ENCODE results near the gene DIS3L2.

The DIS3L2 gene

GRCh38 chr2:232268636-232269165 lies 307.2 kb downstream of the DIS3L2 start:
- no peak for DNase-seq (ENCODE audit: low read depth)

- no peak for DNase-seq (ENCODE audit: low read depth)
Observed at GRCh38 chr2:232269867-232270266, 308.4 kb downstream of the DIS3L2 start.

GRCh38 chr2:232273903-232274643 lies 312.6 kb downstream of the DIS3L2 start:
- DNase-seq (ENCODE audit: low read depth), result no peak

DNA sequence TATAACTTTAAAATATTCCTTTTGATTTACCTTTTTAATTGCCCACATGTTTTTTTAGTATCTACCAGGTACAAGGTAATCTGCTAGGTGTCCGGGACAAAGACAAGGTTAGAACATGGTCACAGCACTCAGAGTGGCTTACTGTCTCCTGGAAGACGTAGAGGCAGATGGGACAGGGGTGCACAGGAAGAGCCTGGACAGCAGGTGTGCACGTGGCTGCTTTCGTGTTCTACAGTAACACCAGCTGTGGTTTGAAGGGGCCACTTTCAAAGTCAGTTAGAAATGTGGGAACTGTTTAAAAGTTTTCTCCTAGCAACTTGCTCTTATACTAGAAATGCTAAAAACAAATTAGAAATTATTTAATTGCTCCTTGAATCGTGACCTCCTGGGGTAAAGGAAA lies 314.2 kb downstream of the DIS3L2 start:
- no peak for DNase-seq (ENCODE audit: low read depth)

GRCh38 chr2:232276084-232276732 lies 314.7 kb downstream of the DIS3L2 start:
- DNase-seq (ENCODE audit: low read depth), result no peak

DNA sequence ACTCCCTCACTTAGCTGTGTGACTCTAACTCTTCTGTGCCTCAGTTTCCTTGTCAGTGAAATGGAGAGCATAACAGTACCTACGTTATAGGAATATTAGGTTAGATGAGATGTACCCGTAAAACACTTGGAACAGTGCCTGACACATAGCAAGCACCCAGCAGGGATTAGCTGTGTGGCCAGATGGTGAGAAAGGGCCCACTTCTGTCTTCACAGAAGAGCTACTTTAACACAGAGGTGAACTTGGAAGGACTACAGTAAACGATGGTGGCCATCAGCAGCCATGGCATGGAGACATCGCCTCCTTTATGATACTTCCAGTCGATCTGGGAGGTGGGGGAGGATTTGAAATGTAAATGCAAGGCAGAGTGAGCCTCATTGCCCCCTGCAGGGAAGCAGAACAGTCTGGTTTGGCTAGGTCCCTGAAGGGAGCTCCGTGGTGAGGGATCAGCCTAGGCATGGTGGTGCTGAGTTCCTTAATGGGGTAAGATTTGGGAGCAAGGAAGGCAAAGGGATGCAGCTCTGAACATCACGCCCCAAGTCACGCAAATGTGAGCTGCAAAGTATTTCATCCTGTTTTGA lies 315.3 kb downstream of the DIS3L2 start:
- DNase-seq (ENCODE audit: low read depth), result no peak

DNA sequence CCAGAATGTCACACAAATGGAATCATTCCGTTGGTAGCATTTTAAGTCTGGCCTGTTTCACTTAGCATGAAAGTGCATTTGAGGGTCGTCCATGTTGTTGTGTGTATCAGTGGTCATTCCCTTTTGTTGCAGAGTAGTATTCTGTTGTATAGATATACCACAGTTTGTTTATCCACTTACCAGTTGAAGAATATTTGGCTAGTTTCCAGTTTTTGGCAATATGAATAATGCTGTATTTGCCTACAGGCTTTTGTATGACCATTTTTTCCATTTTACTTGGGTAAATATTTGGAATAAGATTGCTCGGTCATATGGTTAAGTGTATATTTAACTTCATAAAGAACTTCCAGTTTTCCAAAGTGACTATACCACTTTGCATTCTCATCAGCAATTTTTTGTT lies 317.0 kb downstream of the DIS3L2 start:
- no peak for DNase-seq (ENCODE audit: low read depth)

GRCh38 chr2:232280341-232280740 lies 318.8 kb downstream of the DIS3L2 start:
- DNase-seq (ENCODE audit: low read depth), result no peak

DNA sequence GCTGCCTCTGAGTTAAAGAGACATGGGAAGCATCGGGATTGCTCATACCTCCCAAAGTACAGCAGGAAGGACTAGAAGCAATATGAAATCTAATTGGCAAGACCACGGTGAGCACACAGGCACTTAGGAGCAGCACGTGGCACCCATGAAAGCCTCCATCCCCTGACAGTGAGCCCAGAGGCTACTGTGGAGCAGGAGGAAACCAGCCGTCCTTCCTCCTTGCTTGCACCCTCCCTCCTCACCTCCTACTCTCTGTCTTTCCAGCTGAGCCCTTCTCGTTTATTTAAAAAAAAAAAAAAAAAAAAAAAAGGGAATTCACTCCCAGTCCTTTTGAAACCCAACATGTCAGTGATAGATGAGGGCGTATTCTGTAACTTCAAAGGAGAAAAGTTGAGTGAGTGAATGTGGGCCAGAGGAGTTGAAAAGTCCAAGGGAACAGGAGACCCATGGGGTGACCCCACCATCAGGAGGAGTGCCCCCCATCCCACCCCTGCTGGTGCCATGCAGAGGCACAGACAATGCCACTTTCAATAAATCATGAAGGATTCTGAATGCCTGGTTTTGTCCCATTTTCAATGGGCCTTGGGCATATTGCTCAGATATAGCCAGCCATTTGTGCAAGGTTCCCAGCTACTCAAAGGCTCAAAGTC lies 320.5 kb downstream of the DIS3L2 start:
- no peak for DNase-seq (ENCODE audit: low read depth)

GRCh38 chr2:232282508-232283055 lies 321.1 kb downstream of the DIS3L2 start:
- no peak for DNase-seq (ENCODE audit: low read depth)

DNA sequence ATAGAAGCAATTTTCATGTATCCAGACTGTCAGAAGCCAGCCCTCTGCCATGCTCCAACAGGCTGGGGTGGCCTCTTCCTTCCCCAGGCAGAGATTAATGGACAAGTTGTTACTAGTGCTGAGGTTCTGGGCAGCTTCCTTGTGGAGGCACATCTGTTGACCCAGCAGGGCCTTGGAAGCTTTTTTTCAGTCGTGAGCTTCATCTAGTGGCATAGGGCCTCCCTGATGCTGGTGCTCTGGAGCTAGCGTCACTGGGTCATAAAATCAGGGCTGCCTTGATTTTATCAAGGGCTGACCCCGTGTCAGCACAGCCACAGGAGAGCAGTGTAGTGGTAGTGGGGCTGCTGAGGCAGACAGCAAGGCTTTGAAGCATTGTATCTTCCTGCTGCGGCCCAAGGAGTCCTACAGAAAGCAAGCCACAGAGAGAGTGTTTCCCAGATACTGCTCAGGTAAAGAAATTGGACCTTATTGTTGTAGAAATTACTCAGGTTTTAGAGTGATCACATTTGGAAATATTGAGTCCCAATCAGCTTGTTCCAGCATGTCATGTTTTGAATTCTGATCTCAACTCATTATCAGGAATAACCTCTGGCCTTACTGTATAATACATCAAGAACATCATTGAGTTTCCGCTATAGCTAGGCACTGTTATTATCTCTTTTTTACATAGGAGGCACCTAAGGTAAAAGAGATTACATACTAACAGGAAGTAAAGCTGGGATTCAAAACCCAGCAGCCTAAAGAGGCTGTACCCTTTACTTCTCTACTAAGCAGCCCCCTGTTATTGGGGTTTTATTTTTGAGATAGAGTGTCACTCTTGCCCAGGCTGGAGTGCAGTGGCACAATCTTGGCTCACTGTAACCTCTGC lies 324.7 kb downstream of the DIS3L2 start:
- DNase-seq (ENCODE audit: low read depth), result no peak

- no peak for DNase-seq (ENCODE audit: low read depth)
Observed at GRCh38 chr2:232287316-232287715, 325.8 kb downstream of the DIS3L2 start.

GRCh38 chr2:232288489-232289030 lies 327.0 kb downstream of the DIS3L2 start:
- DNase-seq (ENCODE audit: low read depth), result no peak

GRCh38 chr2:232290668-232291067 lies 329.2 kb downstream of the DIS3L2 start:
- no peak for DNase-seq (ENCODE audit: low read depth)

GRCh38 chr2:232291343-232291742 lies 329.8 kb downstream of the DIS3L2 start:
- no peak for DNase-seq (ENCODE audit: low read depth)

- DNase-seq (ENCODE audit: low read depth), result peak; percentile 57
Observed at GRCh38 chr2:232292395-232293154, 331.1 kb downstream of the DIS3L2 start.

DNA sequence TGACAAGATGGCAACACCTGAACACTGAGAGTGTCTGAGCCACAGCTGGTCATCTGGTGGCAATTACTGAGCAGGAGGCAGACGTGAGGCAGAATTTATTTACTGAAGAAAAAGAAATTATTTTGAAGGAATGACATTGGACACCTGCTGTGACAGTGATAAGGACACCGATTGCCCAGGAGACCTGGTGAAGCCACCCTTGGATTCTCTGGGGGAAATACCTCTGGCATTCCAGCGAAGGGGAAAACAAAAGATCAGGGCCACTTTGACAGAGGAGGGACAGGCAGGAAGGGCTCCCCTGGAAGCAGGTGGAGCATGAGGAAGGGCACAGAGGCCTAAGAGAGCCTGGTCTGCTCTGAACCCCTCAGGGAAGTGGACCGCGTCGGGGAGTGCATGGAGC lies 331.7 kb downstream of the DIS3L2 start:
- DNase-seq (ENCODE audit: low read depth), result no peak

DNA sequence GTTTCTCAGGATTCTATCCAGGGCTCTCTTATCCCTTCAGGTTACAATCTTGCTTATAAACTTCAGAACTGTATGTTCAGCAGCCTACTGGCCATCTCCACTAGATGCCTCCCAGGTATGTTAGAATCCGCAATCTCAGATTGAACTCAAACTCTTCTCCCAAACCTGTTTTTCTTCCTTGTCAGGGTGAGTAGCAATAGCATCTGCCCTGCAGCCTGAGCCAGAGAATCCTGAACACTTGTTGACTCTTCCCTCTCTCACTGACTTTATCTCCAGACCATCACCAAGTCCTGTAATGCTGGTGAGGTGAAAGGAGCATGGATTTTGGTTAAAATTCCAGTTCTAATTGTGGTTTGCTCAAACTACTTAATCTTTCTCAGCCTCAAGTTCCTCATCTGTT lies 334.5 kb downstream of the DIS3L2 start:
- no peak for DNase-seq (ENCODE audit: low read depth)

DNA sequence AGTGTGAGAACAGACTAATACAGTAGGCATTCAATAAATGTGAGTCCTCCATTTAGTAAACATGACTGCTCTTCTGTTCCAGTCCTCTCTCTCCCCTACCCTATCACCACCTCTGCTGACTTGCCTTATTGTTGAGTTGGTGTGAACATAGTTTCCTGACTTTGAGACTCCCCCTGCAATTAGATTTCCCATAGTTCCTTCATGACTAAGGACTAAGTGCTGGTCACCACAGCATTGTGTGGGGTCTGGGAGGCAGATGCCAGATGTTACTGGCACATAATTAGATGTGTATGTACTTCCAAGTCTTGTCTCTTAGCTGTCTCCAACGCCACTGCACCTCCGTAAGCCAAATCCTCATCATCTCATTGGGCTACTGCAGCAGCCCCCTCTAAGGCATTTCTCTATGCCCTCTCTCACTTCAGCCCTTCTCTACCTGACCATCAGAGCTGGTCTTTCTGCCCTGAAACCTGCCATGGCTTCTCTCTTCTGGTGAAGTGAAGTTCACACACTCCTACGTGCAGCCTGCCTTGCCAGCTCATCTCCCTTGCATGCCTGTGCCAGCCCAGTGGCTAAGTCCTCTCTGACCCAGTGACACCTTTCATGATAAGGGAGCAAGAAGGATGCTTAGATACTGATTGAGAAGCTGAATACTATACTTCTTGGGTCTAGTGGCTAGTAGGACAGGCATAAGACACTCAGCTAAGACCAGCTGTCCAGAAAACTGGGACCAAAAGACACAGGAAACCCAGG lies 335.4 kb downstream of the DIS3L2 start:
- DNase-seq (ENCODE audit: low read depth), result no peak

GRCh38 chr2:232299084-232299483 lies 337.6 kb downstream of the DIS3L2 start:
- no peak for DNase-seq (ENCODE audit: low read depth)
